ENCODE measurements around the gene PAPSS2.

Gene PAPSS2

DNA sequence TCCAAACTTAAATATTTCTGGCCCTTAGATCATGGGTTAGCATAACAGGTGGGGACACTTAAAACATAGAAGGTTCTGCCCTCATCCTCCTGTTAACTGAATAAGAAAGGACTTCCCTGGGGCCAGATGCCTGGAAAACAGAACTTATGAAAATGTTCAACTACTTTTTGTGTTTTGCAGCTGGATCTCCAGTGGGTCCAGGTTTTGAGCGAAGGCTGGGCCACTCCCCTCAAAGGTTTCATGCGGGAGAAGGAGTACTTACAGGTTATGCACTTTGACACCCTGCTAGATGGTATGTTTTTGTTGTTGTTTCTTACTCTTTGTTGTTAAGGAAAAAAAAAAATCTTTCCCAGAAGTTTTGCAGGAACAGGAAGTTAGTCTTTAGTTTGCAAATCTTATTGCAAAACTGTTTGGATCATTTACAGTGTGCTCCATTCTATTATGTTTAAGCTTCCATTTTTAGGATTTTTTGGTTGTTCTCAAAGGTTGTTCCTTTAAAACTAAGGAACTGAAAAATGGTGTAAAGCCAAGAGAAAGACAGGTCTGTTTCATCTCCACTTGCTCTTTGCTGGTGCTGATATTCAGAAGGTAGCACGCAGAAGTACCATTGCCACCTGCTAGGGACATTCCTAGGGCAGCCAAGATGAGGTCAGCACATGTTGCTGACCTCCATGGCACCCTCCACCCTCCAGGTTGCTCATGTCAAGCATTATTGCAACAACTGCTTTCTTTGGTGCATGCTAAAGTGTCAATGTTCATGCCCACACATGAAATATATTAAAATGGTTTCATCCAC, 56.1 kb downstream of the PAPSS2 start:
- Histone ChIP-seq H3K36me3 (ENCODE audit: control insufficient read depth, insufficient read depth, low read length) (no peaks in the 10 kb centered on the region), H3K27me3 (replicated peaks; ENCODE audit: control insufficient read depth, insufficient read depth, low read length) (no peaks in the 10 kb centered on the region), H3K4me3 (replicated peaks; ENCODE audit: low read depth, low read length) (no peak overlapping the region)
- no peak for DNase-seq (ENCODE audit: extremely low read depth, insufficient read length)
- TF ChIP-seq, protein P1, sequence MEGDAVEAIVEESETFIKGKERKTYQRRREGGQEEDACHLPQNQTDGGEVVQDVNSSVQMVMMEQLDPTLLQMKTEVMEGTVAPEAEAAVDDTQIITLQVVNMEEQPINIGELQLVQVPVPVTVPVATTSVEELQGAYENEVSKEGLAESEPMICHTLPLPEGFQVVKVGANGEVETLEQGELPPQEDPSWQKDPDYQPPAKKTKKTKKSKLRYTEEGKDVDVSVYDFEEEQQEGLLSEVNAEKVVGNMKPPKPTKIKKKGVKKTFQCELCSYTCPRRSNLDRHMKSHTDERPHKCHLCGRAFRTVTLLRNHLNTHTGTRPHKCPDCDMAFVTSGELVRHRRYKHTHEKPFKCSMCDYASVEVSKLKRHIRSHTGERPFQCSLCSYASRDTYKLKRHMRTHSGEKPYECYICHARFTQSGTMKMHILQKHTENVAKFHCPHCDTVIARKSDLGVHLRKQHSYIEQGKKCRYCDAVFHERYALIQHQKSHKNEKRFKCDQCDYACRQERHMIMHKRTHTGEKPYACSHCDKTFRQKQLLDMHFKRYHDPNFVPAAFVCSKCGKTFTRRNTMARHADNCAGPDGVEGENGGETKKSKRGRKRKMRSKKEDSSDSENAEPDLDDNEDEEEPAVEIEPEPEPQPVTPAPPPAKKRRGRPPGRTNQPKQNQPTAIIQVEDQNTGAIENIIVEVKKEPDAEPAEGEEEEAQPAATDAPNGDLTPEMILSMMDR (IDR thresholded peaks at IDR 0.05; ENCODE audit: insufficient read depth, low read length, poor library complexity, severe bottlenecking): no peak

DNA sequence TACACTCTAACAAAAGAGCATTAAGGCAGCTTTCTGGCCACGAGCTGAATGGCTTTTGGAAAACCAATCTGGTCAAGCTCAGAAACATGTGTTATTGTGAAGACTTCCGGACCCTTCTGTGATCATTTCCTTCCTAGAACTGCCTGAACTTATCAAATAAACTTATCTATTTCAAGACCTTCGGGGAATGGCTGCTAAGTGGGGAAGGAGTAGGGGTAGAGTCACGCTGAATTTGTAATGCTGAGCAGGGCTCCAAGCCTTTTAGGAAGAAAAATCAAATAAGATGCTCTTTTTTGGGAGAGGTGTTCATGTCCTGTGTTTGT, 56.6 kb downstream of the PAPSS2 start:
- TF ChIP-seq, protein P1 (IDR thresholded peaks at IDR 0.05; ENCODE audit: insufficient read depth, low read length, poor library complexity, severe bottlenecking): no peak

DNA sequence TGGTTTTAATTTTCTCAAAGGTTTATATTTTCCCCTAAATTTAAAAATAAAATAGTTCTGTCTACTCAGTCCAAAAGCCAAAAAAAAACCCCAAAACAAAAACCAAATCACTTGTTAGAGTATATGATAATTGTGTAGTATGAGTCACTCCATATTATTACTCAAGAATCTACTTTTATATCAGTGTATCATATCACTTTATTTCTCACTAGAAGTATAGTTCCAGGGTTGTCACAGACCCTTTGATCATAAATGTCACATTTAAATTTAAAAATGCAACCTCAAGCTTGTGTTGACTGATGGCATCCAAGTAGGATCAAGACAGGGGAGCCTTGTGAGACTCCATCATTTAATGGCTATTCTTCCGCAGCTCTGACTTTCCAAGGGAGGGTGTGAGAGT, 61.0 kb downstream of the PAPSS2 start:
- TF ChIP-seq, protein P1 (IDR thresholded peaks at IDR 0.05; ENCODE audit: insufficient read depth, low read length, poor library complexity, severe bottlenecking): no peak
- no peak for DNase-seq (ENCODE audit: extremely low read depth, insufficient read length)
- H3K36me3 ChIP-seq (ENCODE audit: control insufficient read depth, insufficient read depth, low read length): no peaks in the 10 kb centered on the region
- no peaks in the 10 kb centered on the region for H3K27me3 ChIP-seq (replicated peaks; ENCODE audit: control insufficient read depth, insufficient read depth, low read length)
- H3K4me3 ChIP-seq (replicated peaks; ENCODE audit: low read depth, low read length): no peak overlapping the region

More for the DNA sequence above, 56.6 kb downstream of the PAPSS2 start:
- no peak overlapping the region for H3K4me3 ChIP-seq (replicated peaks; ENCODE audit: low read depth, low read length)
- H3K36me3 ChIP-seq (ENCODE audit: control insufficient read depth, insufficient read depth, low read length): no peaks in the 10 kb centered on the region
- DNase-seq (ENCODE audit: extremely low read depth, insufficient read length): no peak
- H3K27me3 ChIP-seq (replicated peaks; ENCODE audit: control insufficient read depth, insufficient read depth, low read length): no peaks in the 10 kb centered on the region

- H3K36me3 ChIP-seq (ENCODE audit: control insufficient read depth, insufficient read depth, low read length): no peaks in the 10 kb centered on the region
These were observed 62.1 kb downstream of the PAPSS2 start for GRCh38 chr10:87721781-87722180.

GRCh38 chr10:87722716-87723115, 63.0 kb downstream of the PAPSS2 start:
- H3K27me3 ChIP-seq (replicated peaks; ENCODE audit: control insufficient read depth, insufficient read depth, low read length): no peaks in the 10 kb centered on the region
- H3K4me3 ChIP-seq (replicated peaks; ENCODE audit: low read depth, low read length): no peak overlapping the region
- no peak for DNase-seq (ENCODE audit: extremely low read depth, insufficient read length)
- TF ChIP-seq, protein P1 (IDR thresholded peaks at IDR 0.05; ENCODE audit: insufficient read depth, low read length, poor library complexity, severe bottlenecking): no peak
- H3K36me3 ChIP-seq (ENCODE audit: control insufficient read depth, insufficient read depth, low read length): no peaks in the 10 kb centered on the region

More at GRCh38 chr10:87721781-87722180, 62.1 kb downstream of the PAPSS2 start:
- Histone ChIP-seq H3K4me3 (replicated peaks; ENCODE audit: low read depth, low read length) (no peak overlapping the region), H3K27me3 (replicated peaks; ENCODE audit: control insufficient read depth, insufficient read depth, low read length) (no peaks in the 10 kb centered on the region)
- TF ChIP-seq, protein P1 (IDR thresholded peaks at IDR 0.05; ENCODE audit: insufficient read depth, low read length, poor library complexity, severe bottlenecking): no peak
- DNase-seq (ENCODE audit: extremely low read depth, insufficient read length): no peak

All from GM06990 (cell line).